NOMO-1 treated with dmso at 0.1 percent for 144 hours (cell line): ENCODE measurements around the gene LIG3.
"Not testable (repeated sequence)": the region's sequence is repeated elsewhere in the genome, so short reads cannot be mapped to it uniquely, and the experiment has no call there.

ENCODE experiments used
- DNase-seq: peaks from one replicate; lab custom pipeline; 2025; ENCODE audit not compliant: unreplicated experiment; lab: John Stamatoyannopoulos, UW

LIG3 gene

GRCh38 chr17:34998205-34998604 is 17.9 kb downstream of the LIG3 start:
- DNase-seq = peak; percentile 52

GRCh38 chr17:34999456-34999855 is 19.1 kb downstream of the LIG3 start:
- no peak for DNase-seq

GRCh38 chr17:35000965-35001364 is 20.7 kb downstream of the LIG3 start:
- not testable (repeated sequence) for DNase-seq

- no peak for DNase-seq
Observed at GRCh38 chr17:35001549-35001948, 21.2 kb downstream of the LIG3 start.

GRCh38 chr17:35002876-35003551 is 22.7 kb downstream of the LIG3 start:
- no peak for DNase-seq

GRCh38 chr17:35003778-35004177 is 23.5 kb downstream of the LIG3 start:
- DNase-seq = no peak

- DNase-seq = no peak
Observed at GRCh38 chr17:35006345-35006744, 26.0 kb downstream of the LIG3 start.

- no peak for DNase-seq
Observed at GRCh38 chr17:35006961-35007360, 26.6 kb downstream of the LIG3 start.

- no peak for DNase-seq
Observed at GRCh38 chr17:35010093-35010492, 29.8 kb downstream of the LIG3 start.

- DNase-seq = no peak
Observed at GRCh38 chr17:35011671-35012216, 31.4 kb downstream of the LIG3 start.

GRCh38 chr17:35016369-35016768 is 36.1 kb downstream of the LIG3 start:
- no peak for DNase-seq

GRCh38 chr17:35017021-35017420 is 36.7 kb downstream of the LIG3 start:
- no peak for DNase-seq

GRCh38 chr17:35018814-35019213 is 38.5 kb downstream of the LIG3 start:
- DNase-seq = no peak

GRCh38 chr17:35019386-35020179 is 39.3 kb downstream of the LIG3 start:
- DNase-seq = no peak

GRCh38 chr17:35021520-35022380 is 41.4 kb downstream of the LIG3 start:
- DNase-seq = no peak

- peak; percentile 27 for DNase-seq
Observed at GRCh38 chr17:35022536-35023063, 42.3 kb downstream of the LIG3 start.

- DNase-seq = no peak
Observed at GRCh38 chr17:35023538-35023937, 43.2 kb downstream of the LIG3 start.

GRCh38 chr17:35025541-35025940 is 45.2 kb downstream of the LIG3 start:
- DNase-seq = no peak

GRCh38 chr17:35028097-35028496 is 47.8 kb downstream of the LIG3 start:
- not testable (repeated sequence) for DNase-seq

- peak; percentile 17 for DNase-seq
Observed at GRCh38 chr17:35028531-35029262, 48.4 kb downstream of the LIG3 start.
